ENCODE results near the gene VPS9D1.
"Not testable (repeated sequence)": the region's sequence is repeated elsewhere in the genome, so short reads cannot be mapped to it uniquely, and the experiment has no call there.

The VPS9D1 gene

DNA sequence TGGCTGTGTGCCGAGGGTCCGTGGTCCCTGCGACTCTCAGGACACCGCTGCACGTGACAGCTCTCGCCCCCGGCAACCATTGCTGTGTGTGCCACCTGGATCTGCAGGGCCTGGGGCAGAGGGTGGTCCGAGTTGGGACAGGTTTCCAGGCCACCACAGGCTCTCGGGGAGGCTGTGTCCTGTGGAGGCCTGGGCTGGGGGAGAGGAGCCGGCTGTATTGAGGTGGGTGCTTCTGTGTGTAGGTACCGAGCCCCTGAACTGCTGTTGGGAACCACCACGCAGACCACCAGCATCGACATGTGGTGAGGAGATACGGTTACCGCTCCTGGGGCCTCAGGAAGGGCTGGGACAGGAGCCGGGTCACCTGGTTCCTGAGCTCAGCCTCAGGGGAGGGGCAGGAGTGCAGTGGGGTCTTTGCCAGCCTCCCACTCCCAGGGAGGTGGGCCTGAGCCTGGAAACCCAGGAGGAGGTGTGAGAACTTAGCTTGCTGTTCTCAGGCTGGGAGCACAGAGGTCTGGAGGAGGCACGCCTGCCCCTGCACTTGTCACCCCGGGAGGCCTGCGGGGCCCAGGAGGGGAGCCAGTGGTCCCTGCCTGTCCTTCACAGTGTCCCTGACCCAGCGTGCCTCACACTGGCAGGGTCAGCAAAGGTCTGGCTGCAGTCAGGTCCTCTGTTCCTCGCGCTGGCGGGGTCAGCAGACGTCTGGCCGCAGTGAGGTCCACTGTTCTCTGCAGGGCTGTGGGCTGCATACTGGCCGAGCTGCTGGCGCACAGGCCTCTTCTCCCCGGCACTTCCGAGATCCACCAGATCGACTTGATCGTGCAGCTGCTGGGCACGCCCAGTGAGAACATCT lies 26.5 kb downstream of the VPS9D1 start:
- no peak for DNase-seq (ENCODE audit: low spot score)

DNA sequence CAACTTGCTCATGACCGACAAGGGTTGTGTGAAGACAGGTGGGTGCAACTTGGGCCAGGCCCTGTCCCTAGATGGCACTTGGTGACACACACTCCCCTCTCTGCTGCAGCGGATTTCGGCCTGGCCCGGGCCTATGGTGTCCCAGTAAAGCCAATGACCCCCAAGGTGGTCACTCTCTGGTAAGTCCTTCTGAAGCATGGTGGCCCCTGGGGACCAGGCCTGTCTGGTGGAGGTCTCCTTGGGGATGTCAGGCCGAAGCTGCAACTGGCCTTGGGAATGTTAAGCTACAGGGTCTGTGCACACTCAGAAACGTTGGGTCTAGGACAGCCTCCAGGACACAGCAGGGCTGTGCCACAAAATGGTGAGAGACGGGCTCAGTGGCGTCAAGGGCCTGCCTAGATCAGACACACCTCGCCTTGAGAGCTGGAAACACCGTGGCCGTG lies 27.4 kb downstream of the VPS9D1 start:
- DNase-seq (ENCODE audit: low spot score) = no peak

DNA sequence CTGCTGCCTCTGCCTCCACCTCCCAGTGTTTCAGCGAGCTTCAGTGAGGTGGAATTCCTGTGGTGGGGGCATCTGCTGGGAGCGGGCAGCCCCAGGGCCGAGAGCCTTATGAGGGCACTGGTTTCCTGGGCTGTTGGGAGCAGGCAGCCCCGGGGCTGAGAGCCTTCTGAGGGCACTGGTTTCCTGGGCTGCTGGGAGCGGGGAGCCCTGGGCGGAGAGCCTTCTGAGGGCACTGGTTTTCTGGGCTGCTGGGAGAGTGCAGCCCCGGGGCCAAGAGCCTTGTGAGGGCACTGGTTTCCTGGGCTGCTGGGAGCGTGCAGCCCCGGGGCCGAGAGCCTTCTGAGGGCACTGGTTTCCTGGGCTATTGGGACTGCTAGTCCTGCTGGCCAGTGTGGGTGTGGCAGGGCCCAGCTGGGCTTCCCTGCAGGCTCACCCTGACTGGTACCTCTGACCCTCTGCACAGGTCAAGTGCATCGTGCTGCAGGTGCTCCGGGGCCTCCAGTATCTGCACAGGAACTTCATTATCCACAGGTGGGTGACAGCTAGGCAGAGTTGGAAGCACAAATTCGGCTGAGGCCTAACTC lies 28.6 kb downstream of the VPS9D1 start:
- no peak for DNase-seq (ENCODE audit: low spot score)

DNA sequence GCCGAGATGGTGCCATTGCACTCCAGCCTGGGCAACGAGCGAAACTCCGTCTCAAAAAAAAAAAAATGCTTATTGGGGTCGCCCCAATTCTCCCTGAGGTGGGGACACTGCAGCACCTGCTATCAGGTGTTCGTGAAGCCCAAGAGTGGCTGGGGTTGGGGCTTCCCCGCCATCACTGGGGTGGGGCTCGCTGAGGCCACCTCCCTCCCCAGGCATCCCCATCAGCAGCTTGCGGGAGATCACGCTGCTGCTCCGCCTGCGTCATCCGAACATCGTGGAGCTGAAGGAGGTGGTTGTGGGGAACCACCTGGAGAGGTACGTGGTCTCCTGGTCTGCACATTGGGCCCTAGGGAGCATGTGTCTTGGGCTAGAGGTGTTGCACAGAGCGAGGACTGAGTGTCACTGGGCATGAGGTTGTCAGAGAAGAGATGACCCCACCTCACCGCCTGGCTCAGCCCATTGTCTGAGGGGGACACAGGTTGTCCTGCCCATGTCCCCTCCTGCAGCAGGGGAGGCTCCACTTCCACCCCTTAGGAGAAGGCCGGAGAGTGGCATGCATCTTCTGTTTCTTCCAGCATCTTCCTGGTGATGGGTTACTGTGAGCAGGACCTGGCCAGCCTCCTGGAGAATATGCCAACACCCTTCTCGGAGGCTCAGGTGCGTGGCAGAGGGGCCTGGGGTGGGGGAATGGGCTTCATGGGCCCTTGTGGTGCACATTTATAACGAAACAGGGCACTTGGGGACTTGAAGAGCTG lies 29.3 kb downstream of the VPS9D1 start:
- DNase-seq (ENCODE audit: low spot score) = no peak

DNA sequence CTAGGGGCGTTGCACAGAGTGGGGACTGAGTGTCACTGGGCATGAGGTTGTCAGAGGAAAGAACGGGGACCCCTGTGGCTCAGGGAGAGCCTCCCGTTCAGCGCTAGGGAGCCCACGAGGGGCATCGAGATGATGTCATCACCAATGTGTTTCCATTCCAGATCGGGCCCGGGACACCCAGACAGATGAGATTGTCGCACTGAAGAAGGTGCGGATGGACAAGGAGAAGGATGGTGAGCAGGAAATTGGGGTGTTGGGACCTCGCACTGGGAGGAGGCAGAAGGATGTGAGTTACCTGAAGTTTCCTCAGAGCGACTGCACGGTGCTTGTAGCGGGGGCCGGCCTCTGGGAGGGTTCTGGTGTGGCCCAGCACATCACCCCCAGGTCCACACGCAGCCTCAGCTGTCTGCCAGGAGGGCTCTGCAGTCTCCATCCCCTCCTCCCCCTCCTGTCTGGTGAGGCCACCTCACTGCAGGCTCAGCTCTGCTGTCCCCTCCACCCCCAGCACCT lies 30.3 kb downstream of the VPS9D1 start:
- no peak for DNase-seq (ENCODE audit: low spot score)

DNA sequence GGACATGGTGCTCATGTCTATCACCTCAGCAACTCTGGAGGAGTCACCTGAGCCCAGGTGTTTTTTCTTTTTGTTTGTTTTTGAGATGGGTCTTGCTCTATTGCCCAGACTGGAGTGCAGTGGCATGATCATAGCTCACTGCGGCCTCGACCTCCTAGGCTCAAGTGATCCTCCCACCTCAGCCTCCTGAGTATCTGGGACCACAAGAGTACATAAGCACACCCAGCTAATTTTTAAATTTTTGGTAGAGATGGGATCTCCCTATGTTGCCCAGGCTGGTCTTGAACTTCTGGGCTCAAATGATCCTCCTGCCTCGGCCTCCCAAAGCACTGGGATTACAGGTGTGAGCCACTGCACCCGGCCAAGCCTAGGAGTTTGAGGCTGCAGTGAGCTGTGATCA lies 31.1 kb downstream of the VPS9D1 start:
- not testable (repeated sequence) for DNase-seq (ENCODE audit: low spot score)

DNA sequence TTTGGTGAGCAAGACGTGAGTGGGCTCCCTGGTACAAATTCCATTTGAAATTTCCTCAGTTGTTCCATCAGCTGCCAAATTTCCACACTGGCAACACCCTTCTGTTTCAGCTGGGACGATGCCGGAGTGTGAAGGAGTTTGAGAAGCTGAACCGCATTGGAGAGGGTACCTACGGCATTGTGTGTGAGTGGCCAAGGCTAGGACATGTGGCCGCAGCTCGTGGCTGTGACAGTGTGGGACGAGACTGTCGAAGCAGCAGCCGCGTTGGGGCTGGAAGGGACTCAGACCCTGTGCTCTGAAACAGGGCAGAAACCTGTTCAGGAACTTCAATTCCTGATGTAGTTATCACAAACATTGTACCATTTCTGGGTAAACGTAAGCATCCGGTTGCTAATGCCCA lies 31.6 kb downstream of the VPS9D1 start:
- no peak for DNase-seq (ENCODE audit: low spot score)

DNA sequence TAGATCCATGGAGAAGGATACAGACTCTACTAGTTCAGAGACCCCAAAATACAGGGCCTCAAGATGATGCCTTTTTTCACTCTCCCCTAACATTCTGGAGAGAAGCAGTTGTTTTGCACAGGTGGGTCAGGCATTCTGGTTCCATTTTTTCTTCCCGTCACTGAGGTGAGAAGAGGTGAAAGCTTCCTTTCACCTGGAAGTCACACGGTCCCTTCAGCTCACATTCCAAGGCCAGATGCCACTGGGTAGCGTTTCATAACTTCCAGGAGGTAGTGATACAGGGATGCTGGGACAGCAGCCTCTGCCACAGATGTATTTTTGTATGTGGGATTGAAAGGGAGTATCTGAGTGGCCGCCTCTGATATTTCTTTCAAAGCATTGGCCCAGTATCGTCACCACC lies 32.3 kb downstream of the VPS9D1 start:
- DNase-seq (ENCODE audit: low spot score) = no peak

DNA sequence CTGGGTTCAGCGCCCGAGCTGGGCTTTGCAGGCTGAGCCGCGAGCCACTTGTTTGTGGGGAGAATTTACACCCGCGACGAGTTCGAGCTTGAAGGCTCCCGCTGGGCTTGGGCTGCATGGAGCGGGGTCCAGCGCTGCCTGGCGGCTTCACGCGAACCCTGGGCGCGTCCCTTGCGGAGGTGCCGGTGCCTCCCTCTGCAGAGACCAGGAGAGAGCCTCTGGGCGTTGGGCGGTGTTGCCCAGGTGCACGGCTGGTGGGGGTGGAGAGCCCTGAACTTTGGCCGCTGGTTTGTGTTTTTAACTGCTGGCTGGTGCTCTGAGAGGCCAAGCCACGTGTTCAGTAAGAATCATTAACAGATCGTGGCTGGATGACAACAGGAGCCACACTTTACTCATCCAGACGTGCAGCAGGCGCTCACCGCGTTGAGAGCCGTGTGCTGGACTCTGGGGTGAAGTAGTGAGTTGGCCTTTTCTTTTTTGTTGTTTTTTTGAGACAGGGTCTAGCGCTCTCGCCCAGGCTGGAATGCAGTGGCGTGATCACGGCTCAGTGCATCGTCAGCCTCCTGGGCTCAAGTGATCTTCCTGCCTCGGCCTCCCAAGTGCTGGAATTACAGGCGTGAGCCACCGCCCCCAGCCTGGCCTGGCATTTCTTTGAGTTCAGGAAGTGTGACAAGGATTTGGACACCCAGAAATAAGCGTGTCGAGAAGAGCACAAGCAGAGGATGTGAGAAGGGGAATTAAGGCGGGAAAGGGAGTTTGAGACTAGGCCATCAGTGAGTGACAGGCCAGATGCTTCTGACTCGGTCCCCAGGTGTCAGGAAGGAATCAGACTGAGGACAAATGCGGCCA lies 33.4 kb downstream of the VPS9D1 start:
- DNase-seq (ENCODE audit: low spot score) = no peak

DNA sequence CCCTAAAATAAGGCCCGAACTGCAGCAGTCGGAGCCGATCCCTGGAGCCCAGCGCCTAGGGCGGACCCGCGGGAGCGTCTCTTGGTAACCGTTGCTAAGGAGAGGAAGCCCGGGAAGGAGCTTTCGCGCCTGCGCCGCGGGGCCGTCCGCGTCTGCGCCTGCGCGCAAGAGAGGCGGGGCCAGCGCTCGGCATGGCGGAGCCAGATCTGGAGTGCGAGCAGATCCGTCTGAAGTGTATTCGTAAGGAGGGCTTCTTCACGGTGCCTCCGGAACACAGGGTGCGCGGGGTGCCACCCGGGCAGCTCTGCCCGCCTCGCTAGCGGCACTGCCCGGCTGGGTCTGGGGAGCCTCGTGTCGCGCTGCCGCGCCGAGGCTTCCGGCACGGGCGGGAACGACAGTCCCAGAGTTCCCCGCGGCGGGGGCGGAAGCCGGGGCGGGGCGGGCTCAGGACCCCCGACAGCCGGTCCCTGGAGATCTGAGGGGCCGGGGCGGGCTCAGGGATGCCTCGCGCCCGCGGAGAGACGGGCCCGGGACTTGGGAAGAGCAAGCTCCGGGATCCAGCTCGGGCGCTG lies 34.1 kb downstream of the VPS9D1 start, which contains the start of gene CDK10:
Gene CDK10, plus strand, starts transcription at position 170 of the 572 bp plus-strand sequence. Its CDS starts 22 bp downstream, at position 192.
- DNase-seq (ENCODE audit: low spot score) = peak; percentile 85

DNA sequence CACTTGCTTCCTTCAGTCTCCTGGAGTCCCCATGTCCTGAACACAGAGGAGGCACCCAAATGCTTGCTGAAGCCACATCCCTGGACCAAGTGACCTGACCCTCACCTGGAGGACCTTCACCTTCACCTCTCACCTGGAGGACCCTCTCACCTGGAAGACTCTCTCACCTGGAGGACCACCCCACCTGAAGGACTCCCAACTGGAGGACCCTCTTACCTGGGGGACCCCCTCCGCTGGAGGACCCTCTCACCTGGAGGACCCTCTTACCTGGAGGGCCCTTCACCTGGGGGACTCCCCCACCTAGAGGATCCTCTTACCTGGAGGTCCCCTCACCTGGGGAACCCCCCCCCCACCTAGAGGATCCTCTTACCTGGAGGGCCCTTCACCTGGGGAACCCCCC lies 34.8 kb downstream of the VPS9D1 start:
- DNase-seq (ENCODE audit: low spot score) = no peak

DNA sequence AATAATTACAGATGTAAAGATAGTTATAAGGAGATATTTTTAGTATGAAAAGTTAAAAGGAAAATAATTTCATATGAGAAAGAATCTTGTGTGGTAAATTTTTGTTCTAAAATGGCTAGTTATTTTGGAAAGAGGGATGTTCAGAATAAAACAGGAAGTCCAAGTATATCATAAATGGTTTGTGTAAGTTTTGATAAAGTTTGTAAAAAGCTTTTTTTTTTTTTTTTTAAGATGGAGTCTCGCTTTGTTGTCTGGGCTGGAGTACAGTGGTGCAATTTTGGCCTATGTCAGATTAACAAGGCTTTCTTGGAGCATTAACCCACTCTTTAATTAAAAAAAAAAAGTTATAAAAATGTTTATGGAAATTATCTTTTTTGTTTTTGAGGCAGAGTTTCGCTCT lies 42.4 kb downstream of the VPS9D1 start:
- DNase-seq (ENCODE audit: low spot score) = no peak

DNA sequence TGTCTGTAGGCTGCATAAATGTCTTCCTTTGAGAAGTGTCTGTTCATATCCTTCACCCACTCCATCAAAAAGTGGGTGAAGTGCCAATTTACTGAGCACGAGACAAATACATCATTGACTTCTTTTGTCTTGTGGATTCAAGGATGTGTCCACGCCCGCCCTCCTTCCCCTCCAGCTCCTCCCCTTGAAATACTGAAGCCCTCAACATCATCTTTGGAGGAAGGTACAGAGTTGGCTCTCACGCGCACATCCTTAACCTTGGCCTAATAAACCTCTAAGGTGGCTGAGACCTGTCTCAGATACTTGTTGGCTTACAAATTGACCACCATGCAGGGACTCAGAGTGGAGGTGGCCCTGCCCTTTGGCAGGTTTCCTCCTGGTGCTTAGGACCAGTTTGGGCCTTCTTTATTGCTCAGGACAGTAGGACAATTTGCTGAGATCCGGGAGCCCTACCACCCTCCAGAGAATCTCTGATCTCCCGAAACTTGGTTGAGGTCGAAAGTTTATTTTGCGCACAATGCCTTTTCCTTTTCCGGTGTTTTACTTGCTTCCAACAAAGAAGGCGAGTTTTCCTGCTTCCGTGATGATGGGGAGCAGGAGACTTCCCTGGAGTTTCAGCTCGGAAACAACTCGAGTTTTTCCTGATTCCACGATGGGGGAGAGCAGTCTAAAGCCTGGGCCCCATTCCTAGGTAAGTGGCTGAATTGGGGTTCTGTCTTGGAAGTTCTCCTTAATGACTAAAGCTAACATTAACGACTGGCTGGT lies 48.3 kb downstream of the VPS9D1 start:
- DNase-seq (ENCODE audit: low spot score) = no peak

DNA sequence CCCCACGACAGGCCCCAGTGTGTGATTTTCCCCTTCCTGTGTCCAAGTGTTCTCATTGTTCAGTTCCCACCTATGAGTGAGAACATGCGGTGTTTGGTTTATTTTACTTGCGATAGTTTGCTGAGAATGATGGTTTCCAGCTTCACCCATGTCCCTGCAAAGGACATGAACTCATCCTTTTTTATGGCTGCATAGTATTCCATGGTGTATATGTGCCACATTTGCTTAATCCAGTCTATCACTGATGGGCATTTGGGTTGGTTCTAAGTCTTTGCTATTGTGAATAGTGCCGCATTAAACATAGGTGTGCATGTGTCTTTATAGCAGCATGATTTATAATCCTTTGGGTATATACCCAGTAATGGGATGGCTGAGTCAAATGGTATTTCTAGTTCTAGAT lies 49.1 kb downstream of the VPS9D1 start:
- DNase-seq (ENCODE audit: low spot score) = not testable (repeated sequence)

DNA sequence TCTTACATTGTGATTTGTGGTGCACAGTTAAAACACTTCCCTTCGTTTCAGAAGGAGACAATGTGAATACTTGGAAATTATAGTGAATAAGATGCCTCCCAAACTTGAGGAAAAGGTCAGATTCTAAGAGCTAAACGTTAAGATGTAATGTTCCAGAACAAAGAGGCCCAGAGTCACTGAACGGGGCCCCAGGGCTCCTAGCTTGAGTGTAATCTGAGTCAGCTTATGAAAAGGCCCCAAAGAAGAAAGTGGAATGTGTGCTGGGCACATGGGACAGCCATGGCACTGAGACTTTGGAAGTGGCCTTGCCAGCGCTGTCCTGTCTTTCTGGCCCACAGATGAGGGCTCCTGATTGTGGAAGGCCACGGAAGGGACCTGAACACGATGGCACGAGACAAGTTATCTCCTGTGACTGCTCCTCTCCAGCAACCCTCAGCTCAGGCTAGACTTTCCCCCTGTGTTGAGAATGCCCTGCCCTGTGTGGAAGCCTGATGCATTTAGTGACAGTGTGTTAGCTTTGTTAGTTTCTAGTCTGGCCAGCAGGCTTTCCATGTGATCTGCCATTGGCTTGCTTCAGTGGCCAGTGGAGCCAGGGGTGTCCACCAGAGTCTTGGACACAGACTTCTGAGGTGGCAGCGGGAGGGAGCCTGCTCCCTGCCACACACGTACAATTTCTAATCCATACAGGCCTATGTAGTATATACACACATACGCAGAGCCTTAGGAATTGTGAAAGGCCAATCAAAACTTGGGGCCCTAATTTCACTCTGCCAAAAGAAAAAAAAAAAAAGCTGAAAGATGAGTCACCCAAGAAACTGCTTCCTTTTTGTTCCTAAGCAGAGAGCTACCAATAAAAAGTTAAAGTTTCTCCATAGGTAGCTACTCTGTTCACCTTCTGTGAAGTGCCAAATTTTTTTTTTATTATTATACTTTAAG lies 49.9 kb downstream of the VPS9D1 start:
- no peak for DNase-seq (ENCODE audit: low spot score)

DNA sequence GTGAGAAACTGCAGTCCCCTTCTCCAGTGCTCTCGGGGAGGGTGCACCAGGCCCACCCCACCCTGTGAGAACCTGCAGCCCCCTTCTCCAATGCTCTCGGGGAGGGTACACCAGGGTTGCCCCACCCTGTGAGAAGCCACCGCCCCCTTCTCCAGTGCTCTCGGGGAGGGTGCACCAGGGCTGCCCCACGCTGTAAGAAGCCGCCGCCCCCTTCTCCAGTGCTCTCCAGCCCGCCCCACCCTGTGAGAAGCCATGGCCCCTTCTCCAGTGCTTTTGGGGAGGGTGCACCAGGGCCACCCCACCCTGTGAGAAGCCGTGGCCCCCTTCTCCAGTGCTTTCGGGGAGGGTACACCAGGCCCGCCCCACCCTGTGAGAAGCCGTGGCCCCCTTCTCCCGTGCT lies 50.9 kb downstream of the VPS9D1 start:
- DNase-seq (ENCODE audit: low spot score) = no peak

DNA sequence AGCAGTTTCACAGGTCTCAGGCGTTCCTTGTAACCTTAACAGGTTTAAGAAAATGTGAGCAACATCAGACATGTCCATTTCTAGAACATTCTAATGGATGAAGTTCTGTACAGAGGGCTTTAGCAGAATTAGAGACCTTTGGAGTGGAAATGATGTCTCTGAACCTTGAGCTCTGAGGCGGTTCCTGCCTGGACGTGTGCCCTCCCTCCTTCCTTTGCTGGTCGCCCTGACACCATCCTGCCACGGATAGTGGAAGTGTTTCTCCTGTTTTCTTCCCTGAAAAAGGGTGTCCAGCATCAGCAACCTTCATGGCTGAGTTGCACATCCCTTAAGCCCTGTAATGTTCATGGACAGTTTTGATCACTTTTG lies 51.9 kb downstream of the VPS9D1 start:
- no peak for DNase-seq (ENCODE audit: low spot score)

DNA sequence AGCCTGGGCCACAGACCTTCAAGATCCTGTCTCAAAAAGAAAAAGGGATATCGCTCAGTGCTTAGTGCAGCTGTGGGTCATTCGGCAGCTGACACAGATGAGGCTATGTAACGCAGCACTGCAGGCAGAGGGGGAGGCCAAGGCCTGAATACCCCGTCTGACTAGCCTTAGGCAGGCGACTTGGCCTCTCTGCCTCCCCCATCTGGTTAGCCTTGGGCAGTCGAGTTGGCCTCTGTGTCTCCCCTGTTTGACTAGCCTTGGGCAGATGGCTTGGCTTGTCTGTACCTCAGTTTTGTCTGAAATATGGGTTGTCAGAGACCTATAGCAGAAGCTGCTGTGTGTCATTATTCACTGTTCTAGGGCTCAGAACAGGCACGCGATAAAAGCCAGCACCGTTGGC lies 53.1 kb downstream of the VPS9D1 start:
- no peak for DNase-seq (ENCODE audit: low spot score)

DNA sequence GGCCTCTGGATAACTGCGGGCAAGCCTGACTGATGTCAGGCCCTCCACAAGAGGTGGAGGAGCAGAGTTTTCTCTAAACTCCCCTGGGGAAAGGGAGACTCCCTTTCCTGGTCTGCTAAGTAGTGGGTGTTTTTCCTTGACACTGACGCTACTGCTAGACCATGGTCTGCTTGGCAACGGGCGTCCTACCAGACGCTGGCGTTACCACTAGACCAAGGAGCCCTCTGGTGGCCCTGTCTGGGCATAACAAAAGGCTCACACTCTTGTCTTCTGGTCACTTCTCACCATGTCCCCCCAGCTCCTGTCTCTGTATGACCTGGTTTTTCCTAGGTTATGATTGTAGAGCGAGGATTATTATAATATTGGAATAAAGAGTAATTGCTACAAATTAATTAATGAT lies 53.7 kb downstream of the VPS9D1 start:
- peak; percentile 47 for DNase-seq (ENCODE audit: low spot score)

Data from cerebellar cortex (tissue), 1 donor.